K562 (cell line): ENCODE results near the gene ADGRA1.

Experiments used
- EP300 ChIP-seq: IDR thresholded peaks from 2 replicates; pipeline ENCODE4 v1.6.1; 2012; ENCODE audit warnings: low read length, improper control_type of control experiment
- POLR2A ChIP-seq: fragments of 450-650 bp; conservative IDR thresholded peaks from 2 replicates; pipeline ENCODE4 v1.6.1; 2016
- RUNX1 ChIP-seq: sonication (generic); IDR thresholded peaks from 2 replicates; pipeline ENCODE4 v1.6.1; 2016; ENCODE audit warnings: antibody characterized with exemption, low read depth
- SP2 ChIP-seq: IDR thresholded peaks from 2 replicates; pipeline ENCODE4 v1.6.1; 2011; ENCODE audit warnings: mild to moderate bottlenecking, low read depth, low read length, moderate library complexity; ENCODE audit not compliant: poor library complexity, severe bottlenecking; ENCODE audit errors: extremely low read depth
- ZNF766 ChIP-seq: fragments of 200-800 bp; sonication (Bioruptor generic); conservative IDR thresholded peaks from 2 replicates; pipeline ENCODE4 v1.6.1; 2016; ENCODE audit warnings: missing genetic modification characterization, missing compliant biosample characterization

GRCh38 chr10:133164816-133165555 lies 77.3 kb downstream of the ADGRA1 start:
- TF ChIP-seq RUNX1, result no peak
- TF ChIP-seq POLR2A, result no peak
- TF ChIP-seq EP300, result no peak
- TF ChIP-seq SP2, result no peak
- TF ChIP-seq ZNF766 (CRISPR knock-in tag), result no peak
